Gastroesophageal sphincter (tissue), 3 donors: Measurements from ENCODE around the gene STRIP1.

Experiments
- CTCF ChIP-seq, 4 experiments: fragments of 200-600 bp in 2 of 4; fragments of 450-650 bp in 2 of 4; sonication (generic) in 1 of 4; IDR thresholded peaks; one replicate each; pipeline ENCODE4 v1.5.1; 2017 to 2019; ENCODE audit warnings: antibody characterized with exemption in 4 of 4, mild to moderate bottlenecking in 2 of 4, moderate library complexity in 2 of 4
- POLR2AphosphoS5 ChIP-seq: sonication (generic); formaldehyde crosslinking; IDR thresholded peaks from one replicate; pipeline ENCODE4 v1.6.1; 2017; ENCODE audit warnings: antibody characterized with exemption

GRCh38 chr1:110082477-110082876, 48.1 kb downstream of the STRIP1 start:
- no peak for TF ChIP-seq POLR2AphosphoS5
- TF ChIP-seq CTCF (IDR thresholded peaks at IDR 0.05) = no peak
